NT2/D1 (cell line): ENCODE measurements around the gene RTN4RL1.

Experiments
- SUZ12 ChIP-seq: IDR thresholded peaks from 2 replicates; pipeline ENCODE4 v1.6.1; 2011; ENCODE audit not compliant: insufficient read length, insufficient read depth; ENCODE audit errors: extremely low read depth
- YY1 ChIP-seq: IDR thresholded peaks from 2 replicates; pipeline ENCODE4 v1.6.1; 2011; ENCODE audit not compliant: insufficient read length, insufficient read depth
- ZNF274 ChIP-seq: IDR thresholded peaks from 2 replicates; pipeline ENCODE4 v1.6.1; 2011; ENCODE audit warnings: mild to moderate bottlenecking, low read depth, low read length

DNA sequence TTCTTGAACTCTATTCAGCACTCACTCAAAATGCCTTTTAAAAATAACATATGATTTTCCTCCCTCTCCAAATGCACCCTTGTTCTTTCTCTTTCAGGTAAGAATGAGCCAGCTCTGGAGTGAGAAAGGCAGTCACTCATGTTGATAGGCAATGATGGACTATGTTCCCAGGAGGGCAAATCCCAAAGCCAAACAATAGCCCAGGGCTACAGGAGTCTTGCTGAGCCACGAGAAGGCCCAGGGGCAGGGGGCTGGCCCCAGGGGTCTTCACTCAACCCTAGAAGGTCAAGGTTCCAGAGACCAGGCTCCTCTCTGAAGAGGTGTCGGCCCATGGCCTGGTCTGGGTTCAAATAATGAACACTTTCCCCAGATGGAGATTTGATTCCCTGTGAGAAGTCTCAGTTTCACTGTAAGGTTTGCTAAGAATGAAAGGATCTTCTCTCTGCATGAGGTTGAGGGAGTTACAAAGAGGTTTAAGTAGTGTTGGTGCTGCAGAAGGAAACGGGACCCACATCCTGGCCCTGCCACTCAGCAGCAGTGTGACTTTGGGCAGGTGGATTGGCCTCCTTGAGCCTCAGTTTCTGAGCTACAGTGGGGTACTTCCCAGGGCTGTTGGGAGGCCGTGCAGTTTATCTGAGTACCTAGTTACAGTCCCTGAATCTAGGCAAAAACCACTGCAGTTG, 49.0 kb downstream of the RTN4RL1 start:
- TF ChIP-seq SUZ12, result no peak
- no peak for TF ChIP-seq ZNF274
- TF ChIP-seq YY1, result no peak
